ENCODE data around the gene PHYKPL. TPM values are rescaled to one million over a fixed set of nuclear protein-coding genes. Genes with fewer than 3 reads are reported as not detected.
"Not testable (repeated sequence)": the region's sequence is repeated elsewhere in the genome, so short reads cannot be mapped to it uniquely, and the experiment has no call there.

Gene PHYKPL
- total RNA-seq, 8 experiments from 2014 or later = 7.9 to 141 (median 19.7) TPM

DNA sequence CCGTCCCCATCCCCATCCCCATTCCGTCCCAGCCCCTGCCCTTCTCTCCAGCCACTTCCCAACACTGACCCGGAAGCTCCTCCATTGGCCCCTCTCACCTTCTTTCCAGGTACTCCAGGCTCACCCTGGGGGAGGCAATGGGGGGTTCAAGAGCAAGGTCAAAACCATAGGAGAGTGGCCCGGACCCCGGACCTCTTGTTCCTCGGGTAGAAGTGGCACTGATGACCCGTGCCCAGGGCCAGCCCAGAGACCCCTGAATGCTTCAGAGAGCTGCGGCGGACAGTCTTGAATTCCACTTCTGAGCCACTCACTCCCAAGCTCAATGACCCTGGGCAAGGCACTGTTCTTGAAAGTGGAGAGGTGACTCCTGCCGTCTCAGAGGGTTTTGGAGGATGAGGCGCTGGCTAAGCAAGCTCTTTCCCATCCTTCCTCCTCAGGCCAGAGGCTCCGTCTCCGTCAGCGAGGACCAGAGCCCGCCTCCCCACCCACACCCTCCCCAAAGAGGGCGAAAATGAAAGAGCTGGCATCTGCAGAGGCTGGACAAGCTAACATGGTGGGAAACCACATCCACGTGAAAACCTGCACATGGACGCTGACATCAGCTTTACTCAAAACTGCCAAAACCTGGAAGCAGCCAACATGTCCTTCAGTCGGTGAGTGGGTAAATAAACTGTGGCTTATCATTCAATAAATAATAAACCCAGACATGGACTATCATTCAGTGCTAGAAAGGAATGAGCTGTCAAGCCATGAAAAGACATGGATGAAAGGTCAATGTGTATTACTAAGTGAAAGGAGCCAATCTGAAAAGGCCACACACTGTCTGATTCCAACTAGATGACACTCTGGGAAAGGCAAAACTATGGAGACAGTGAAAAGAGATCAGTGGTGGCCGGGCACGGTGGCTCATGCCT is 27.3 kb upstream of the PHYKPL start:
- in situ Hi-C loops (cut with MboI; ENCODE audit: low pct_unique_long_range_greater_than_20kb in 2 of 9, low sequenced_read_pairs in 9 of 9, unreplicated experiment in 9 of 9) = no loop called here
- 28 to 88% (median 75%) methylated on average over 1 to 7 of the region's 21 CpGs; no CpG with 5 or more reads in 2 of the 10 experiments for WGBS, 10 experiments
- Histone ChIP-seq H3K27ac (no peak overlapping the region), H3K4me3 (no peak overlapping the region), H3K4me1 (replicated peaks in 1 of 2) (no peaks in the 10 kb centered on the region)
- ATAC-seq (replicated peaks in 6 of 8) = no peak

DNA sequence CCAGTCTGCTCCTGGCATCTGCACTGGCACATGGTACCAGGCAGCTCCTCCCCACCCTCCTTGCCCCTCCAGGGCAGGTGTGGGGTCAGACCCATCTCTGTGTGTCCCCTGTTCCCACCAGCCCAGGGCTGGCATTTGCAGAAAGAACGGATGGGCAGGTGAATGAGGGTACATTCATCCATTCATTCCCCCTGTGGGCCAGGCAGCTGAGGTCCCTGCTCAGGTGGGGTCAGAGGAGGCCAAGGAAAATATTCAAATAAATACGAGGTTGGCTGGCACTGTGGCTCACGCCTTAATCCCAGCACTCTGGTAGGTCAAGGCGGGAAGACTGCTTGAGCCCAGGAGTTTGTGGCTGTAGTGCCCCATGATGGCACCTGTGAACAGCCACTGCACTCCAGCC is 25.0 kb upstream of the PHYKPL start:
- H3K4me3 ChIP-seq = no peak overlapping the region
- ATAC-seq (replicated peaks in 6 of 8) = no peak
- H3K27ac ChIP-seq = no peak overlapping the region
- WGBS, 10 experiments = 0 to 100% (median 89%) methylated on average over 1 to 4 of the region's 4 CpGs; no CpG with 5 or more reads in 5 of the 10 experiments
- H3K4me1 ChIP-seq (replicated peaks in 1 of 2) = no peaks in the 10 kb centered on the region
- in situ Hi-C loops (cut with MboI; ENCODE audit: low pct_unique_long_range_greater_than_20kb in 2 of 9, low sequenced_read_pairs in 9 of 9, unreplicated experiment in 9 of 9) = no loop called here

DNA sequence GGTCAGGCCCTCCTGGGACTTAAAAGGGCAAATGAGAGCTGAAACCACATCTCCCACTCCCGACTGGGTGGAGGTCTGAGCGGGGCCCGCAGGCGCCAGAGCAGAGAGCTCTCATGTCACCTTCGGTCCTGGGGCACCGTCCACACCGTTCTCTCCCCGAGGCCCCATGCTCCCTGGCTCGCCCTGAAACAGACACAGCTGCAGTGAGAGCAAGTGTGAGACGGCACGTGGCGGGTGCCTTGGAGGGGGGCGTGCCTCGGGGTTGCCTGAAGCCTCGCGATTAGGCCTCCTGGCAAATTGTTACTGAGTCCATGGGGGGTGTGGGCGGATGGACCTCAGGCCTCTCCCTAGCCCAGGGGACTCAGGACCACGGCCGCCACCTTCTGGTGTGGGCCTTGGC is 24.1 kb upstream of the PHYKPL start:
- in situ Hi-C loops (cut with MboI; ENCODE audit: low pct_unique_long_range_greater_than_20kb in 2 of 9, low sequenced_read_pairs in 9 of 9, unreplicated experiment in 9 of 9) = no loop called here
- H3K27ac ChIP-seq = no peak overlapping the region
- no peak overlapping the region for H3K4me3 ChIP-seq
- WGBS, 10 experiments = 79 to 100% methylated on average over 1 to 8 of the region's 19 CpGs; no CpG with 5 or more reads in 8 of the 10 experiments
- H3K4me1 ChIP-seq (replicated peaks in 1 of 2) = no peaks in the 10 kb centered on the region
- ATAC-seq (replicated peaks in 6 of 8) = no peak

DNA sequence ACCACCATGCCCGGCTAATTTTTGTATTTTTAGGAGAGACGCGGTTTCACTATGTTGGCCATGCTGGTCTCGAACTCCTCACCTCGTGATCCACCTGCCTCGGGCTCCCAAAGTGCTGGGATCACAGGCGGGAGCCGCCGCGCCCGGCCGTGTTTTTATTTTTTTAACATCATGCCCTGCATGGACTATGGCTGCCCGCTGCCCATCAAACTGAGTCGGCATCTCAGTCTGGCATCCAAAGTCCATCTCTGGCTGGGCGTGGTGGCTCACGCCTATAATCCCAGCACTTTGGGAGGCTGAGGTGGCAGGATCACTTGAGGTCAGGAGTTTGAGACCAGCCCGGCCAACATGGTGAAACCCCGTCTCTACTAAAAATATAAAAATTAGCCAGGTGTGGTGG is 21.0 kb upstream of the PHYKPL start:
- ATAC-seq (replicated peaks in 6 of 8) = not testable (repeated sequence)
- WGBS, 10 experiments = 60 to 100% (median 95%) methylated on average over 4 to 6 of the region's 18 CpGs; no CpG with 5 or more reads in 4 of the 10 experiments

DNA sequence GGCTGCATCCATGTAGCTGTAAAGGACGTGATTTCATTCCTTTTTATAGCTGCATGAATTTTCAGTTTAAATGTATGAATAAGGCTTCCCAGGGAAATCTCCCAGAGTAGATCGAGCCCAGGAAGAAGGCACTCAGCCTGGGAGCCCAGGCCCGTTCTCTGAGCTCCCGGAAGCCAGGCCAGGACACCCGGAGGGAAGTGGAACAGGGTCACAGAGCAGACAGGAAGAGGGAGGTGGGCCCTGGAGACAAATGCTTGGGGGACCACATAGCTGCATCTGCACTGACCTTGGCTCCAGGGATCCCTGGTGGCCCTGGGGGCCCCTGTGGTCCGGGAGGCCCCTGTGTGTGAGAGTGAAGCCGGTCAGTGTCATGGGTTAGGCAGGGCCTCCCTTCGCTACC is 19.7 kb upstream of the PHYKPL start:
- peak in 1 of 8 experiments; percentile 48 for ATAC-seq (replicated peaks in 6 of 8)
- Histone ChIP-seq H3K4me3 (no peak overlapping the region), H3K27ac (no peak overlapping the region), H3K4me1 (replicated peaks in 1 of 2) (no peaks in the 10 kb centered on the region)
- 81% methylated on average over 4 of the region's 8 CpGs; no CpG with 5 or more reads in 9 of the 10 experiments for WGBS, 10 experiments
- in situ Hi-C loops (cut with MboI; ENCODE audit: low pct_unique_long_range_greater_than_20kb in 2 of 9, low sequenced_read_pairs in 9 of 9, unreplicated experiment in 9 of 9) = no loop called here

More for the DNA sequence above, 21.0 kb upstream of the PHYKPL start:
- H3K27ac ChIP-seq; in situ Hi-C loops (cut with MboI; ENCODE audit: low pct_unique_long_range_greater_than_20kb in 2 of 9, low sequenced_read_pairs in 9 of 9, unreplicated experiment in 9 of 9); H3K4me3 ChIP-seq; H3K4me1 ChIP-seq (replicated peaks in 1 of 2): not testable (repeated sequence)

DNA sequence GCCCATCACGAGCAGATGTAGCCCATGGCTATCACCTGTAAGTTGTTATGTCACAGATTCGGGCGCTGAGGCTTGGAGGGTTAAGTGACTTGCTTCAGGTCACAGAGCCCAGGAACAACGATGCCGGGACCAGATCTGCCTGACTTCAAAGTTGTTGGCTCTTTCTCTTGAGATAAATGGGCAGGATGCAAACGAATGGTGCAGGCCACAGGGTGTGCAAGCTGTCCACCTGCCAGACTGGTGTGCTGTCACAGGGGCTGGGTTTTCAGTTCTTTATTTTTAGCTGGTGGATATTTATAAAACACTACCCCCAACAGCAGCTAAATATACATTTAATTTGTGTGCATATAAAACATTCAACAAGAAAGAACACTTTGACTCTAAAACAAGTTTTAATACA is 17.7 kb upstream of the PHYKPL start:
- WGBS, 10 experiments = 13 to 100% (median 75%) methylated on average over 1 to 5 of the region's 6 CpGs; no CpG with 5 or more reads in 3 of the 10 experiments
- Histone ChIP-seq H3K4me3 (no peak overlapping the region), H3K4me1 (replicated peaks in 1 of 2) (no peaks in the 10 kb centered on the region), H3K27ac (no peak overlapping the region)
- in situ Hi-C loops (cut with MboI; ENCODE audit: low pct_unique_long_range_greater_than_20kb in 2 of 9, low sequenced_read_pairs in 9 of 9, unreplicated experiment in 9 of 9) = no loop called here
- ATAC-seq (replicated peaks in 6 of 8) = no peak

DNA sequence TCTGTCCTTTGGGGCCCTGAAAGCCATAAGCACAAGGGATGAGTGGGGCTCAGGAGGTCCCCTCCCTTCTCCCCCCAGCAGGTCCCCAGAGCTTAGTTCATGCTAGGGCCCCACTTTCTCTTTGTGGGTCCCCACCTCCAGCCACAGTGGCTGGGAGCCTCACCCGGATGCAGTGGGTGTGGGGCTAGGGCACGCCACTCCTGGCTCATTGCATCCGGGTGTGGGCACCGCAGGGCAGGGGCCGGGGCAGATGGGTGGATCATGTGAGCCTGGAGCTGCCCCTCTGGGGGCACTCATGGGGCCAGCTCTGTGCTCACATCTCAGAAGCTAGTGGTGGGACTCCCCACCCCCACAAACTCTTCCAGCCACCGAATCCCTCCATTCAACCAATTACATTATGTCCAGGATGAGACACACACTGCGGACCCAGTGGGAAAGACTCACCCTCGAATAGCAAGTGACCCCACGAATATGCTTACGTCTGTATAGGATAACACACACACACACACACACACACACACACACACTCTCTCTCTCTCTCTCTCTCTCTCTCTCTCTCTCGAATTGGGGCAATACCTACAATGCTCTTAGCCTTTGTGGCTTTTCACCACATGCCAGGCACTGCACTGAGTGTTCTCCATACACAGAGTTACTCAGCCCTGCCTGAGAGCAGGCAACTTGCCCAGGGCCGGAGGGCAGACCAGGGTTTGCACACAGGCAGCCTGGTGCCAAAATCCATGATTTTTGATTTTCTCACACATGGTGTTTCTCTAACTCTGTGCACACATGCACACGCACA is 16.8 kb upstream of the PHYKPL start:
- H3K4me1 ChIP-seq (replicated peaks in 1 of 2) = no peaks in the 10 kb centered on the region
- in situ Hi-C loops (cut with MboI; ENCODE audit: low pct_unique_long_range_greater_than_20kb in 2 of 9, low sequenced_read_pairs in 9 of 9, unreplicated experiment in 9 of 9) = no loop called here
- WGBS, 10 experiments = 0 to 70% (median 43%) methylated on average over 1 to 7 of the region's 13 CpGs; no CpG with 5 or more reads in 4 of the 10 experiments
- no peak overlapping the region for H3K27ac ChIP-seq
- no peak overlapping the region for H3K4me3 ChIP-seq
- peak in 6 of 8 experiments; percentile 13 to 76 (median 38) for ATAC-seq (replicated peaks in 6 of 8)

DNA sequence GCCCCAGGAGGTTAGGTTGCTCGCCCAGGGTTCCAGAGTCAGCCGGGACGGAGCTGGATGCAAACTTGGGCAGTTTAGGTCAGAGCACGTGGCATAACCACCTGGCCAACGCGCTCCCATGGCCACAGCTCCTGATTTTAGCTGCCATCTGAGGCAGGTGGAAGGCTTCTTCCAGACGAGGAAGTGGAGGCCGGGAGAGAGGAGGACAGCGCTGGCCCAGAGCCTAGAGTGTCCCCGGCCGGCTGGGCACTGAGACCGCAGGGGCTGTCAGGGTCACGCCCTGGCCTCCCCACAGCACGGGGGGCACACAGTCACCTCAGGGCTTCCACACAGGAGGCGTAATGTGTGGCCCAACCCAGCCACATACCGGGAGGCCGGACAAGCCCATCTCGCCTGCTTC is 16.1 kb upstream of the PHYKPL start:
- WGBS, 10 experiments = 80 to 100% (median 100%) methylated on average over 1 to 3 of the region's 18 CpGs; no CpG with 5 or more reads in 7 of the 10 experiments
- in situ Hi-C loops (cut with MboI; ENCODE audit: low pct_unique_long_range_greater_than_20kb in 2 of 9, low sequenced_read_pairs in 9 of 9, unreplicated experiment in 9 of 9) = no loop called here
- Histone ChIP-seq H3K4me3 (no peak overlapping the region), H3K27ac (no peak overlapping the region), H3K4me1 (replicated peaks in 1 of 2) (no peaks in the 10 kb centered on the region)
- ATAC-seq (replicated peaks in 6 of 8) = no peak

DNA sequence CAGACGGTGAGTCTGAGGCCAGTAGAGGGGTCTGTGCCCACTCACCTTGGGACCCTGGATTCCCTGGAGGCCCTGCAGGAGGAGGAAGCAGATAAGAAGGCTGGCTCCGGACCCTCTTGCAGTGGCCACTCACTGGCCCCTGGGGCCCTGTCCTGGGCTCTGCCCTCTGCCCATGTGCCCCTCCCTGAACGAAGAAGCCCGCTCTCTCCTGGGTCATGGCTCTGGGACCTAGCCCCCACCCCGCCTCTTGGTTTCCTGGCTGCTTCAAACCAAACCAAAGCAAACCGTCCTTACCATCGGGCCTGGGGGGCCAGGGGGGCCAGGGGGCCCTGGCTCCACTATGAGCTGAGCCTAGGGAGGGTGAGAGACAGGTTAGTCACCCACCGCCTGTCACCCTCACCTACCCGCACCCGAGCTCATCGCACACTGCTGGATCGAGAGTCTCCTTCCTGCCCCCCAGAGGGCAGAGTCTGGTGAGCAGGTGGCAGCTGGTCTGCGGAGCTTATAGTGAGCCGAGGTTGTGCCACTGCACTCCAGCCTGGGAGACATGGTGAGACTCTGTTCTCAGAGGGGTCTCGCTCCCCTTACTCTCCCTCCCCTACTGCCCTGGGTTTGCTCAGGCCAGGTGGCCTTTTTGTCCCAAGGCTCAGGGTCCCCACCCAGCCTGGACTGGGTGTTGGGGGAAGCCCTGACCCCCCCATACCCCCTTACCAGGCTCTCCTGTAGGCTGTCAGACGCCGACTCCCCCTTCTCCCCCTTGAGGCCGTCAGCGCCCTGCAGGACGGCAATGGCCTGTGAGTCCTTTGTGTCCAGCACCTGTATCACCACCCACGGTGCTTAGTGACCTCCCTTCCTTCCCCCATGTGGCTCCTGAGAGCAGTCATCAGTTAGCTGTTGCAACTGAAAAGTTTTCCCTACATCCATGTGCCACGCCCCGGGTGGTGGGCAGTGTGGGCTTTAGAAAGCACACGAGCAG is 15.2 kb upstream of the PHYKPL start:
- Histone ChIP-seq H3K4me1 (replicated peaks in 1 of 2) (no peaks in the 10 kb centered on the region), H3K4me3 (no peak overlapping the region), H3K27ac (no peak overlapping the region)
- in situ Hi-C loops (cut with MboI; ENCODE audit: low pct_unique_long_range_greater_than_20kb in 2 of 9, low sequenced_read_pairs in 9 of 9, unreplicated experiment in 9 of 9) = no loop called here
- WGBS, 10 experiments = 60 to 100% (median 84%) methylated on average over 1 to 8 of the region's 24 CpGs; no CpG with 5 or more reads in 4 of the 10 experiments
- peak in 4 of 8 experiments; percentile 18 to 54 (median 40) for ATAC-seq (replicated peaks in 6 of 8)

DNA sequence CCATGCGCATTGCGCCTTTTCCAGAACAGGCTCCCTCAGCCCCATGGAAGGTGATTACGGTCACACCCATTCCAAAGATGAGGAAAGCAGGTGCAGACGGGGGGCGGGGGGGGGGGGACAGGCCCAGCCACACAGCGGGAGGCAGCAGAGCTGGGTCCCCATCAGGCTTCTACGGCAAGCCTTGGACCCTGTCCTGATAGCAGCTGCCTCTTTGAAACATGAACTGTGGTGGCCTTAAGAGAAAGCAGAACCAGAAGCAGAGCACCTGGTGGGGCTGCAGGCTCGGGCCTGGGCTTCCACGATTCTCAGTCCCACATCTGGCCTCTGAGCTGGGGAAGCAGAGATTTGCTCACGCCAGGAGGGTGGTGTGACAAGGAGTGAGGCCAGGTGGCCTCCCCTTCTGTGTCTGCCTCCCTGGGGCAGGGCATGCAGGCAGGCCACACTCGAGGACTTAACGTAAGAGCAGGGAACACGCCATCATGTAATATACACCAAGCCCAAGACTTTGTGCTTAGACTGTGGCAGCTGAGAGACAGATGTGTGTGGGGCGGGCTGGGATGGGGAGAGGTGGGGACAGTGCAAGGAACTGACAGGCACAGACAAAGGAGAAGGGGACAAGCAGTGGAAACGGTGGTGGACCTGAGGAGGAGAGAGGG is 14.2 kb upstream of the PHYKPL start:
- H3K27ac ChIP-seq = no peak overlapping the region
- H3K4me1 ChIP-seq (replicated peaks in 1 of 2) = no peaks in the 10 kb centered on the region
- peak in 5 of 8 experiments; percentile 11 to 70 (median 21) for ATAC-seq (replicated peaks in 6 of 8)
- H3K4me3 ChIP-seq = no peak overlapping the region
- 80% methylated on average over 1 of the region's 15 CpGs; no CpG with 5 or more reads in 9 of the 10 experiments for WGBS, 10 experiments
- in situ Hi-C loops (cut with MboI; ENCODE audit: low pct_unique_long_range_greater_than_20kb in 2 of 9, low sequenced_read_pairs in 9 of 9, unreplicated experiment in 9 of 9) = no loop called here

DNA sequence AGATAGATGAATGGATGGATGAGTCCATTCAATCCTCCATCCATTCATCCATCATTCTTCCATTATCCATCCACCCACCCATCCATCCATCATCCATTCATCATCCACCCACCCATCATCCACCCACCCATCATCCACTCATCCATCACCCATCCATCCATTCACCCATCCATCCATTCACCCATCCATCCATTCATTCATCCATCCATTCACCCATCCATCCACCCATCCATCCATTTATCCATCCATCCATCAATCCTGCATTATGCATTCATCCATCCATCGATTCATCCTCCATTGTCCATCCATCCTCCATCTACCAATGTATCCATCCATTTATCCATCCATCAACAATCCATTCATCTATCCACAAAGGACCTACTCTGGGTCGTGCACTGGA is 12.8 kb upstream of the PHYKPL start:
- Histone ChIP-seq H3K4me3 (no peak overlapping the region), H3K4me1 (replicated peaks in 1 of 2) (no peaks in the 10 kb centered on the region), H3K27ac (no peak overlapping the region)
- WGBS, 10 experiments = 29 to 83% (median 65%) methylated on average over 1 to 2 of the region's 2 CpGs; no CpG with 5 or more reads in 2 of the 10 experiments
- in situ Hi-C loops (cut with MboI; ENCODE audit: low pct_unique_long_range_greater_than_20kb in 2 of 9, low sequenced_read_pairs in 9 of 9, unreplicated experiment in 9 of 9) = no loop called here
- no peak for ATAC-seq (replicated peaks in 6 of 8)

DNA sequence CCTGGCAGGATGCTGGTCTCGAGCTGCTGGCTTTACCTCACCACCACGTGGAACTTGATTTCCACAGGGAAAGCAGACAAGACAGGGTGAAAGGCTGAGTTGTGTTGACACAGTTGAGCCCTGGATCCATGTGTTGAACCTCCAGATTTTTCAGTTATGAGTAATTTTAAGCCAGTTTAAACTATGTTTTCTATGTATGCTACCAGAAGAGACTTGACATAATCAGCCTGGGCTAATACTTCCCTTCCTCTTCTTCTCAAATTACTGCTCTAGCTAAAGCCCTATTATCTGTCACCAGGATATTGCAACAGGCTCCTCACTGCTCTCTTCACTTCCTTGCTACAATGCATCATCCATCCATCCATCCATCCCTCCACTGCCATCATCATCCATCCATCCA is 12.0 kb upstream of the PHYKPL start:
- Histone ChIP-seq H3K4me3 (no peak overlapping the region), H3K4me1 (replicated peaks in 1 of 2) (no peaks in the 10 kb centered on the region), H3K27ac (no peak overlapping the region)
- no peak for ATAC-seq (replicated peaks in 6 of 8)
- WGBS, 10 experiments = 33 to 83% (median 55%) methylated on average over 1 to 2 of the region's 2 CpGs; no CpG with 5 or more reads in 4 of the 10 experiments
- in situ Hi-C loops (cut with MboI; ENCODE audit: low pct_unique_long_range_greater_than_20kb in 2 of 9, low sequenced_read_pairs in 9 of 9, unreplicated experiment in 9 of 9) = no loop called here

Measured in motor neuron (in vitro differentiated cells).